WTC11 (cell line): ENCODE data around the gene CELF2. TPM values are rescaled to one million over a fixed set of nuclear protein-coding genes. Genes with fewer than 3 reads are reported as not detected.

ENCODE experiments used
- ATAC-seq: fragments of 200-7000 bp; cut with Tn5 transposase; 2 replicates; pipeline ENCODE4 v1.10.0; 2021; ENCODE audit warnings: mild to moderate bottlenecking, moderate library complexity
- CTCF ChIA-PET: fragments of 300-600 bp; sonication (Branson Sonifier 250); formaldehyde crosslinking; loops from one replicate; lab custom pipeline; 2021; ENCODE audit warnings: antibody characterized with exemption; lab: Charles Lee
- POLR2A ChIA-PET: fragments of 350-600 bp; sonication (Branson Sonifier 250); formaldehyde crosslinking; loops from one replicate; lab custom pipeline; 2021; ENCODE audit warnings: antibody characterized with exemption; lab: Charles Lee
- DNase-seq: peaks from one replicate; pipeline ENCODE4 v3.0.0; 2021; ENCODE audit warnings: low spot score
- H3K27ac Mint-ChIP-seq: 2 replicates; pipeline ENCODE4 v1.8.0; 2021; ENCODE audit warnings: mixed read lengths
- H3K27me3 Mint-ChIP-seq: 2 replicates; pipeline ENCODE4 v1.8.0; 2021; ENCODE audit warnings: low read depth, mild to moderate bottlenecking, moderate library complexity, mixed read lengths
- H3K36me3 Mint-ChIP-seq: 2 replicates; pipeline ENCODE4 v1.8.0; 2021; ENCODE audit warnings: mixed read lengths
- H3K4me1 Mint-ChIP-seq: 2 replicates; pipeline ENCODE4 v1.8.0; 2022; ENCODE audit warnings: mixed read lengths
- H3K4me3 Mint-ChIP-seq: 2 replicates; pipeline ENCODE4 v1.8.0; 2021; ENCODE audit warnings: mild to moderate bottlenecking, moderate library complexity, mixed read lengths
- H3K9me3 Mint-ChIP-seq: 2 replicates; pipeline ENCODE4 v1.8.0; 2021; ENCODE audit warnings: mixed read lengths
- EMX1 ChIP-seq: fragments of 250-450 bp; sonication (Bioruptor Pico); IDR thresholded peaks from 2 replicates; pipeline ENCODE4 v1.8.0; 2021; ENCODE audit warnings: mild to moderate bottlenecking
- KAT7 ChIP-seq: sonication (generic); formaldehyde crosslinking; IDR thresholded peaks from 2 replicates; pipeline ENCODE4 v1.8.1; 2023; ENCODE audit warnings: missing genetic modification reagents, mild to moderate bottlenecking, borderline replicate concordance
- MYBL2 ChIP-seq: sonication (generic); formaldehyde crosslinking; IDR thresholded peaks from 2 replicates; pipeline ENCODE4 v1.8.1; 2023; ENCODE audit warnings: mild to moderate bottlenecking, moderate library complexity, missing genetic modification reagents
- NR1H2 ChIP-seq: sonication (generic); formaldehyde crosslinking; IDR thresholded peaks from 2 replicates; pipeline ENCODE4 v1.9.0; 2021; ENCODE audit warnings: mild to moderate bottlenecking, moderate library complexity, missing genetic modification reagents
- OVOL2 ChIP-seq: fragments of 250-450 bp; sonication (Bioruptor Pico); IDR thresholded peaks from 2 replicates; pipeline ENCODE4 v1.9.0; 2021; ENCODE audit warnings: mild to moderate bottlenecking, borderline replicate concordance
- PRRX2 ChIP-seq: fragments of 250-450 bp; sonication (Bioruptor Pico); IDR thresholded peaks from 2 replicates; pipeline ENCODE4 v1.8.0; 2021; ENCODE audit warnings: mild to moderate bottlenecking
- SMAD4 ChIP-seq: sonication (generic); formaldehyde crosslinking; IDR thresholded peaks from 2 replicates; pipeline ENCODE4 v1.8.0; 2022; ENCODE audit warnings: mild to moderate bottlenecking, missing genetic modification reagents
- SP1 ChIP-seq: sonication (generic); formaldehyde crosslinking; conservative IDR thresholded peaks from 2 replicates; pipeline ENCODE4 v1.8.1; 2022; ENCODE audit warnings: missing genetic modification reagents
- TEAD1 ChIP-seq: sonication (generic); formaldehyde crosslinking; IDR thresholded peaks from 2 replicates; pipeline ENCODE4 v1.8.0; 2022; ENCODE audit warnings: mild to moderate bottlenecking, missing genetic modification reagents
- ZNF232 ChIP-seq: sonication (generic); formaldehyde crosslinking; IDR thresholded peaks from 2 replicates; pipeline ENCODE4 v1.8.0; 2022; ENCODE audit warnings: mild to moderate bottlenecking, missing genetic modification reagents
- total RNA-seq: library from RNA; stranded (reverse); gene quantifications from 3 replicates; pipeline ENCODE4 v1.2.3, GENCODE V29; 2021
- TF ChIP-seq, protein P1 (sequence below): sonication (generic); formaldehyde crosslinking; IDR thresholded peaks from 2 replicates; pipeline ENCODE4 v1.8.0; 2022; ENCODE audit warnings: mild to moderate bottlenecking, missing genetic modification reagents
- TF ChIP-seq, protein P2 (sequence below): fragments of 250-450 bp; sonication (Bioruptor Pico); IDR thresholded peaks from 2 replicates; pipeline ENCODE4 v1.9.0; 2021; ENCODE audit warnings: mild to moderate bottlenecking, borderline replicate concordance
- TF ChIP-seq, protein P3 (sequence below): sonication (generic); formaldehyde crosslinking; IDR thresholded peaks from 2 replicates; pipeline ENCODE4 v1.8.0; 2022; ENCODE audit warnings: mild to moderate bottlenecking, missing genetic modification reagents
- TF ChIP-seq, protein P4 (sequence below): sonication (generic); formaldehyde crosslinking; IDR thresholded peaks from 2 replicates; pipeline ENCODE4 v1.8.1; 2023; ENCODE audit warnings: mild to moderate bottlenecking, missing genetic modification reagents
- TF ChIP-seq, protein P5 (sequence below): sonication (generic); formaldehyde crosslinking; IDR thresholded peaks from 2 replicates; pipeline ENCODE4 v1.8.0; 2022; ENCODE audit warnings: mild to moderate bottlenecking, missing genetic modification reagents
- TF ChIP-seq, protein P6 (sequence below): fragments of 250-450 bp; sonication (Bioruptor Pico); IDR thresholded peaks from 2 replicates; pipeline ENCODE4 v1.9.0; 2021; ENCODE audit warnings: moderate library complexity, mild to moderate bottlenecking, inconsistent platforms, borderline replicate concordance

CELF2 gene
- total RNA-seq, 1 experiment from 2014 or later: 24.6 TPM

DNA sequence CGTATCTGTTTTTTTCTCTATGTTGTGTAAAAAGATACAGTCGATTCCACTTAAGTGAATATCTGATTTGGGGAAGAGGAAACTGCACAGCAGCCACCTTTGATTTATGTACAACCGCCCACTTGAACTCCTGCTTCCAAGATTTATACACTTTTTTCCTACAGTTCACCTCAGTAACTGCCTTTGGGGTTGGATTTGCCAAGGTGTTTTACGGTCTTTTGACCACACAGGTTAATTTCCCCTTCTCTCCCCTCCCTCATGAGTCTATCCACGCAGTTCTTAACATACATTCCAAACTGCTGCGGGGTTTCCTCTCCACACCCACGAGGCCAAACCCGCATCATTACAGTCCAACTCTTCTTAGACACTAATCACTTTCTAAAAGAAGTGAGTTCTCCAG lies 316.8 kb downstream of the CELF2 start:
- POLR2A ChIA-PET: no interaction called here
- Mint-ChIP-seq H3K9me3 (no peaks in the 10 kb centered on the region), H3K4me3 (no peak overlapping the region), H3K36me3 (no peaks in the 10 kb centered on the region), H3K27ac (peak overlapping the region; percentile 19), H3K4me1 (peaks cover 52% of the 10 kb centered on the region), H3K27me3 (no peaks in the 10 kb centered on the region)
- DNase-seq: no peak
- ATAC-seq: no peak
- CTCF ChIA-PET: no interaction called here
- TF ChIP-seq, protein P1, sequence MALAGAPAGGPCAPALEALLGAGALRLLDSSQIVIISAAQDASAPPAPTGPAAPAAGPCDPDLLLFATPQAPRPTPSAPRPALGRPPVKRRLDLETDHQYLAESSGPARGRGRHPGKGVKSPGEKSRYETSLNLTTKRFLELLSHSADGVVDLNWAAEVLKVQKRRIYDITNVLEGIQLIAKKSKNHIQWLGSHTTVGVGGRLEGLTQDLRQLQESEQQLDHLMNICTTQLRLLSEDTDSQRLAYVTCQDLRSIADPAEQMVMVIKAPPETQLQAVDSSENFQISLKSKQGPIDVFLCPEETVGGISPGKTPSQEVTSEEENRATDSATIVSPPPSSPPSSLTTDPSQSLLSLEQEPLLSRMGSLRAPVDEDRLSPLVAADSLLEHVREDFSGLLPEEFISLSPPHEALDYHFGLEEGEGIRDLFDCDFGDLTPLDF: no peak
- TF ChIP-seq PRRX2: no peak

DNA sequence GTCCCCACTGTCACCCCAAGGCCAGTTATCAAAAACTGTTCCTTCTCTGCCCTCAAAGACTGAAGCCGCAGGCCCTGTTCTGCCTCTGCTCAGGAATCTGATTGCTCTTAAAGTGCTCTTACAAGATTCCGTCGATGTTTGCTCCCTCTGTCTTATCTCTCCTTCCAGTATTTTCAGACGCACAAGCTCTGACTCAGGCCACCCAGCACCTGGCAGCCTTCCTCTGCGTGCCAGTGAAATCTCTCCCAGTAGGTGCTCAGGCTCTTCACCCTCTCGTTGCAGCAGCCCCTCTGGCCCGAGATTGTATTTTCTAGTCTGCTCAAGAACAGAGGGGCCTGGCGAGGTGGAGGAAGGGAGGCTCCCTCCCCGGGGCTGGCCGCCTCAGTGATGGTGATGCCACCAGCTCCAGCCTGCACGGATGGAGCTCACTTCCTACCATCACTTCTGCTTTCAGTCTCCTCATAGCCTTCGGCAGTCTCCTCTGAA lies 317.5 kb downstream of the CELF2 start:
- TF ChIP-seq, protein P2, sequence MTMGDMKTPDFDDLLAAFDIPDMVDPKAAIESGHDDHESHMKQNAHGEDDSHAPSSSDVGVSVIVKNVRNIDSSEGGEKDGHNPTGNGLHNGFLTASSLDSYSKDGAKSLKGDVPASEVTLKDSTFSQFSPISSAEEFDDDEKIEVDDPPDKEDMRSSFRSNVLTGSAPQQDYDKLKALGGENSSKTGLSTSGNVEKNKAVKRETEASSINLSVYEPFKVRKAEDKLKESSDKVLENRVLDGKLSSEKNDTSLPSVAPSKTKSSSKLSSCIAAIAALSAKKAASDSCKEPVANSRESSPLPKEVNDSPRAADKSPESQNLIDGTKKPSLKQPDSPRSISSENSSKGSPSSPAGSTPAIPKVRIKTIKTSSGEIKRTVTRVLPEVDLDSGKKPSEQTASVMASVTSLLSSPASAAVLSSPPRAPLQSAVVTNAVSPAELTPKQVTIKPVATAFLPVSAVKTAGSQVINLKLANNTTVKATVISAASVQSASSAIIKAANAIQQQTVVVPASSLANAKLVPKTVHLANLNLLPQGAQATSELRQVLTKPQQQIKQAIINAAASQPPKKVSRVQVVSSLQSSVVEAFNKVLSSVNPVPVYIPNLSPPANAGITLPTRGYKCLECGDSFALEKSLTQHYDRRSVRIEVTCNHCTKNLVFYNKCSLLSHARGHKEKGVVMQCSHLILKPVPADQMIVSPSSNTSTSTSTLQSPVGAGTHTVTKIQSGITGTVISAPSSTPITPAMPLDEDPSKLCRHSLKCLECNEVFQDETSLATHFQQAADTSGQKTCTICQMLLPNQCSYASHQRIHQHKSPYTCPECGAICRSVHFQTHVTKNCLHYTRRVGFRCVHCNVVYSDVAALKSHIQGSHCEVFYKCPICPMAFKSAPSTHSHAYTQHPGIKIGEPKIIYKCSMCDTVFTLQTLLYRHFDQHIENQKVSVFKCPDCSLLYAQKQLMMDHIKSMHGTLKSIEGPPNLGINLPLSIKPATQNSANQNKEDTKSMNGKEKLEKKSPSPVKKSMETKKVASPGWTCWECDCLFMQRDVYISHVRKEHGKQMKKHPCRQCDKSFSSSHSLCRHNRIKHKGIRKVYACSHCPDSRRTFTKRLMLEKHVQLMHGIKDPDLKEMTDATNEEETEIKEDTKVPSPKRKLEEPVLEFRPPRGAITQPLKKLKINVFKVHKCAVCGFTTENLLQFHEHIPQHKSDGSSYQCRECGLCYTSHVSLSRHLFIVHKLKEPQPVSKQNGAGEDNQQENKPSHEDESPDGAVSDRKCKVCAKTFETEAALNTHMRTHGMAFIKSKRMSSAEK (CRISPR knock-in tag): no peak
- TF ChIP-seq TEAD1 (CRISPR knock-in tag): no peak
- TF ChIP-seq, protein P3, sequence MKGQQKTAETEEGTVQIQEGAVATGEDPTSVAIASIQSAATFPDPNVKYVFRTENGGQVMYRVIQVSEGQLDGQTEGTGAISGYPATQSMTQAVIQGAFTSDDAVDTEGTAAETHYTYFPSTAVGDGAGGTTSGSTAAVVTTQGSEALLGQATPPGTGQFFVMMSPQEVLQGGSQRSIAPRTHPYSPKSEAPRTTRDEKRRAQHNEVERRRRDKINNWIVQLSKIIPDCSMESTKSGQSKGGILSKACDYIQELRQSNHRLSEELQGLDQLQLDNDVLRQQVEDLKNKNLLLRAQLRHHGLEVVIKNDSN: no peak
- no peak for TF ChIP-seq MYBL2
- TF ChIP-seq SMAD4: no peak
- no peak for TF ChIP-seq EMX1 (CRISPR knock-in tag)
- TF ChIP-seq, protein P4, sequence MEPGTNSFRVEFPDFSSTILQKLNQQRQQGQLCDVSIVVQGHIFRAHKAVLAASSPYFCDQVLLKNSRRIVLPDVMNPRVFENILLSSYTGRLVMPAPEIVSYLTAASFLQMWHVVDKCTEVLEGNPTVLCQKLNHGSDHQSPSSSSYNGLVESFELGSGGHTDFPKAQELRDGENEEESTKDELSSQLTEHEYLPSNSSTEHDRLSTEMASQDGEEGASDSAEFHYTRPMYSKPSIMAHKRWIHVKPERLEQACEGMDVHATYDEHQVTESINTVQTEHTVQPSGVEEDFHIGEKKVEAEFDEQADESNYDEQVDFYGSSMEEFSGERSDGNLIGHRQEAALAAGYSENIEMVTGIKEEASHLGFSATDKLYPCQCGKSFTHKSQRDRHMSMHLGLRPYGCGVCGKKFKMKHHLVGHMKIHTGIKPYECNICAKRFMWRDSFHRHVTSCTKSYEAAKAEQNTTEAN (CRISPR knock-in tag): no peak
- no peak for TF ChIP-seq ZNF232 (CRISPR knock-in tag)
- no peak for TF ChIP-seq KAT7
- TF ChIP-seq, protein P5, sequence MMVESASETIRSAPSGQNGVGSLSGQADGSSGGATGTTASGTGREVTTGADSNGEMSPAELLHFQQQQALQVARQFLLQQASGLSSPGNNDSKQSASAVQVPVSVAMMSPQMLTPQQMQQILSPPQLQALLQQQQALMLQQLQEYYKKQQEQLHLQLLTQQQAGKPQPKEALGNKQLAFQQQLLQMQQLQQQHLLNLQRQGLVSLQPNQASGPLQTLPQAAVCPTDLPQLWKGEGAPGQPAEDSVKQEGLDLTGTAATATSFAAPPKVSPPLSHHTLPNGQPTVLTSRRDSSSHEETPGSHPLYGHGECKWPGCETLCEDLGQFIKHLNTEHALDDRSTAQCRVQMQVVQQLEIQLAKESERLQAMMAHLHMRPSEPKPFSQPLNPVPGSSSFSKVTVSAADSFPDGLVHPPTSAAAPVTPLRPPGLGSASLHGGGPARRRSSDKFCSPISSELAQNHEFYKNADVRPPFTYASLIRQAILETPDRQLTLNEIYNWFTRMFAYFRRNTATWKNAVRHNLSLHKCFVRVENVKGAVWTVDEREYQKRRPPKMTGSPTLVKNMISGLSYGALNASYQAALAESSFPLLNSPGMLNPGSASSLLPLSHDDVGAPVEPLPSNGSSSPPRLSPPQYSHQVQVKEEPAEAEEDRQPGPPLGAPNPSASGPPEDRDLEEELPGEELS (CRISPR knock-in tag): no peak
- TF ChIP-seq SP1 (CRISPR knock-in tag): no peak
- TF ChIP-seq, protein P6, sequence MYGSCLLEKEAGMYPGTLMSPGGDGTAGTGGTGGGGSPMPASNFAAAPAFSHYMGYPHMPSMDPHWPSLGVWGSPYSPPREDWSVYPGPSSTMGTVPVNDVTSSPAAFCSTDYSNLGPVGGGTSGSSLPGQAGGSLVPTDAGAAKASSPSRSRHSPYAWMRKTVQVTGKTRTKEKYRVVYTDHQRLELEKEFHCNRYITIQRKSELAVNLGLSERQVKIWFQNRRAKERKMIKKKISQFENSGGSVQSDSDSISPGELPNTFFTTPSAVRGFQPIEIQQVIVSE (CRISPR knock-in tag): no peak
- no peak for TF ChIP-seq OVOL2 (CRISPR knock-in tag)
- no peak for TF ChIP-seq NR1H2
- POLR2A ChIA-PET: no interaction called here
- Mint-ChIP-seq H3K27me3 (no peaks in the 10 kb centered on the region), H3K36me3 (no peaks in the 10 kb centered on the region), H3K27ac (0 out of 2 replicates have a peak overlapping the region, but pooled peaks have one; percentile 5), H3K4me3 (no peak overlapping the region), H3K9me3 (no peaks in the 10 kb centered on the region), H3K4me1 (peaks cover 45% of the 10 kb centered on the region)
- CTCF ChIA-PET: no interaction called here
- DNase-seq: no peak
- peak; percentile 14 for ATAC-seq
